Measurements from ENCODE around the gene NMRAL1. TPM values are rescaled to one million over a fixed set of nuclear protein-coding genes. Genes with fewer than 3 reads are reported as not detected.
A peak's percentile ranks its signal among the peaks of the same experiment; 100 is the strongest.

Gene NMRAL1
- total RNA-seq, 1 donor from 2014 or later, result 62.7 TPM

GRCh38 chr16:4442371-4442770 is 32.1 kb downstream of the NMRAL1 start:
- TF ChIP-seq CTCF (IDR thresholded peaks at IDR 0.05; ENCODE audit: insufficient read depth, low read length, severe bottlenecking), result no peak
- peaks cover 42% of the 10 kb centered on the region for H3K36me3 ChIP-seq (ENCODE audit: control insufficient read depth, insufficient read depth, low read length)
- DNase-seq (ENCODE audit: low read depth) (no peak), FAIRE-seq (peak; percentile 23)
- H3K4me3 ChIP-seq (ENCODE audit: low read depth, low read length), result no peak overlapping the region
- no peaks in the 10 kb centered on the region for H3K27me3 ChIP-seq (ENCODE audit: control insufficient read depth, insufficient read depth, low read length)

- FAIRE-seq, result no peak
- TF ChIP-seq CTCF (IDR thresholded peaks at IDR 0.05; ENCODE audit: insufficient read depth, low read length, severe bottlenecking), result no peak
- H3K36me3 ChIP-seq (ENCODE audit: control insufficient read depth, insufficient read depth, low read length), result peaks cover 26% of the 10 kb centered on the region
Measured at GRCh38 chr16:4437366-4437765, 37.1 kb downstream of the NMRAL1 start.

GRCh38 chr16:4435337-4436067 is 38.9 kb downstream of the NMRAL1 start:
- no peak for TF ChIP-seq CTCF (IDR thresholded peaks at IDR 0.05; ENCODE audit: insufficient read depth, low read length, severe bottlenecking)
- DNase-seq (ENCODE audit: low read depth) (no peak), FAIRE-seq (no peak)
- Histone ChIP-seq H3K36me3 (ENCODE audit: control insufficient read depth, insufficient read depth, low read length) (peaks cover 21% of the 10 kb centered on the region), H3K27me3 (ENCODE audit: control insufficient read depth, insufficient read depth, low read length) (no peaks in the 10 kb centered on the region), H3K4me3 (ENCODE audit: low read depth, low read length) (no peak overlapping the region)

More at GRCh38 chr16:4437366-4437765, 37.1 kb downstream of the NMRAL1 start:
- Histone ChIP-seq H3K4me3 (ENCODE audit: low read depth, low read length) (no peak overlapping the region), H3K27me3 (ENCODE audit: control insufficient read depth, insufficient read depth, low read length) (no peaks in the 10 kb centered on the region)
- no peak for DNase-seq (ENCODE audit: low read depth)

GRCh38 chr16:4433914-4434787 is 40.3 kb downstream of the NMRAL1 start:
- no peaks in the 10 kb centered on the region for H3K27me3 ChIP-seq (ENCODE audit: control insufficient read depth, insufficient read depth, low read length)
- TF ChIP-seq CTCF (IDR thresholded peaks at IDR 0.05; ENCODE audit: insufficient read depth, low read length, severe bottlenecking), result no peak
- H3K36me3 ChIP-seq (ENCODE audit: control insufficient read depth, insufficient read depth, low read length), result peaks cover 16% of the 10 kb centered on the region
- no peak for FAIRE-seq
- no peak overlapping the region for H3K4me3 ChIP-seq (ENCODE audit: low read depth, low read length)
- DNase-seq (ENCODE audit: low read depth), result no peak

- DNase-seq (ENCODE audit: low read depth) (no peak), FAIRE-seq (no peak)
- no peak for TF ChIP-seq CTCF (IDR thresholded peaks at IDR 0.05; ENCODE audit: insufficient read depth, low read length, severe bottlenecking)
- Histone ChIP-seq H3K27me3 (ENCODE audit: control insufficient read depth, insufficient read depth, low read length) (no peaks in the 10 kb centered on the region), H3K4me3 (ENCODE audit: low read depth, low read length) (no peak overlapping the region), H3K36me3 (ENCODE audit: control insufficient read depth, insufficient read depth, low read length) (peaks cover 18% of the 10 kb centered on the region)
Measured at GRCh38 chr16:4433228-4433627, 41.2 kb downstream of the NMRAL1 start.

Data from bronchial epithelial cell (primary cell).